NCI-H2196 (cell line): ENCODE results near the gene PIK3AP1.
"Not testable (repeated sequence)": the region's sequence is repeated elsewhere in the genome, so short reads cannot be mapped to it uniquely, and the experiment has no call there.

ENCODE experiments used
- DNase-seq: peaks from one replicate; lab custom pipeline; 2025; ENCODE audit not compliant: unreplicated experiment; lab: John Stamatoyannopoulos, UW

Gene PIK3AP1, protein sequence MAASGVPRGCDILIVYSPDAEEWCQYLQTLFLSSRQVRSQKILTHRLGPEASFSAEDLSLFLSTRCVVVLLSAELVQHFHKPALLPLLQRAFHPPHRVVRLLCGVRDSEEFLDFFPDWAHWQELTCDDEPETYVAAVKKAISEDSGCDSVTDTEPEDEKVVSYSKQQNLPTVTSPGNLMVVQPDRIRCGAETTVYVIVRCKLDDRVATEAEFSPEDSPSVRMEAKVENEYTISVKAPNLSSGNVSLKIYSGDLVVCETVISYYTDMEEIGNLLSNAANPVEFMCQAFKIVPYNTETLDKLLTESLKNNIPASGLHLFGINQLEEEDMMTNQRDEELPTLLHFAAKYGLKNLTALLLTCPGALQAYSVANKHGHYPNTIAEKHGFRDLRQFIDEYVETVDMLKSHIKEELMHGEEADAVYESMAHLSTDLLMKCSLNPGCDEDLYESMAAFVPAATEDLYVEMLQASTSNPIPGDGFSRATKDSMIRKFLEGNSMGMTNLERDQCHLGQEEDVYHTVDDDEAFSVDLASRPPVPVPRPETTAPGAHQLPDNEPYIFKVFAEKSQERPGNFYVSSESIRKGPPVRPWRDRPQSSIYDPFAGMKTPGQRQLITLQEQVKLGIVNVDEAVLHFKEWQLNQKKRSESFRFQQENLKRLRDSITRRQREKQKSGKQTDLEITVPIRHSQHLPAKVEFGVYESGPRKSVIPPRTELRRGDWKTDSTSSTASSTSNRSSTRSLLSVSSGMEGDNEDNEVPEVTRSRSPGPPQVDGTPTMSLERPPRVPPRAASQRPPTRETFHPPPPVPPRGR

GRCh38 chr10:96720422-96721206 is at the start of gene PIK3AP1:
Gene PIK3AP1 (minus strand): TSS chr10:96720514. CDS start chr10:96720394, 120 bp downstream.
- peak; percentile 36 for DNase-seq

DNA sequence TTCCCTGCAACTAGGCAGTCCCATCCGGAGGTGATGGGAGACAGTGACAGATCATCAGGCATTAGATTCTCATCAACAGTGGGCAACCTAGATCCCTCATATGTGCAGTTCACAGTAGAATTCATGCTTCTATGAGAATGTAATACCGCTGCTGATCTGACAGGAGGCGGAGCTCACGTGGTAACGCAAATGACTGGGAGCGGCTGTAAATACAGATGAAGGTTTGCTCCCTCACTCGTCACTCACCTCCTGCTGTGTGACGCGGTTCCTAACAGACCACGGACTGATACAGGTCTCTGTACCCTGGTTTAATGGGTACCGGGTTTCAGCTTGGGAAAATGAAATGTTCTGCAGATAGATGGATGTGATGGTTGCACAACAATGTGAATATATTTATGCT is 47.8 kb upstream of the PIK3AP1 start:
- no peak for DNase-seq

DNA sequence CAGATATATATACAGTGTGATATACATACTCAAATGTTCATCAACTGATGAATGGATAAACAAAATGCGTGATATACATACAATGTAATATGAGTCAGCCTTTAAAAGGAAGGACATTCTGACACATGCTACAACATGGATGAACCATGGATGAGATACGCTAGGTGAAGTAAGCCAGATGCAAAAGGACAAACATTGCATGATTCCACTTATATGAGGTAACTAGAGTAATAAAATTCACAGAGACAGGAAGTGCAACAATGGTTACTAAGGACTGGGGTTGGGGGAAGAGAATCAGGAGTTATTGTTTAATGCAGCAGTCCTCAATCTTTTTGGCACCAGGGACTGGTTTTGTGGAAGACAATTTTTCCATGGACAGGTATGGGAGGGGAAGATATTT is 47.3 kb upstream of the PIK3AP1 start:
- no peak for DNase-seq

GRCh38 chr10:96765406-96766240 is 45.3 kb upstream of the PIK3AP1 start:
- peak; percentile 5 for DNase-seq

- DNase-seq = no peak
Measured at GRCh38 chr10:96764425-96765060, 44.2 kb upstream of the PIK3AP1 start.

GRCh38 chr10:96758423-96758822 is 38.1 kb upstream of the PIK3AP1 start:
- no peak for DNase-seq

DNA sequence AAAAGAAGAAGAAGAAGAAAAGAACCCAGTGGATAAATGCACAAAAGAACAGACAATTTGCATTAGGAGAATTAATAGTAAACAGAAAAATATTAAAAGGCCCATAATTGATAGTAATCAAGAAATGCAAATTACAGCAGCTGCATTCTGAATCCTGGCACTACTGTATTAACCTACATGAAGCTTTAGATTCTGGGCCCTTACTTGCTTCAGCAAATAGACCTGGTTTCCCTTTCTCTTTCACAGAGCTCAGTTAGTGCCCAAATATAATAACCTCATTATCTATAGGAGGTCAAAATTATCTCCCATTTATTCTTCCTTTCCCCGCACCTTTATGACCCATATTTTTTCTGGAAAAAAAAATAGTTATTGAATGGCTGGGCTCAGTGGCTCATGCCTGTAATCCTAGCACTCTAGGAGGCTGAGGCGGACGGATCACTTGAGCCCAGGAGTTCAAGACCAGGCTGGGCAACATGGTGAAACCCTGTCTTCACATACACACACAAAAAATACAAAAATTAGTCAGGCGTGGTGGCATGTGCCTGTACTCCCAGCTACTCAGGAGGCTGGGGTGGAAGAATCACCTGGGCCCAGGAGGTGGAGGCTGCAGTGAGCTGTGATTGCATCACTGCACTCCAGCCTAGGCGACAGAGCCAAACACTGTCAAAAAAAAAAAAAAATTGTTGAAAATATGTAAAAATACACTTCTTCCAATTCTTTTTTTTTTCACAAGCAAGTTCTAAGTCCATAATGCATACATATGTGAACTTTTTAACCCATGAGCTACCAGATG is 36.0 kb upstream of the PIK3AP1 start:
- DNase-seq = no peak

GRCh38 chr10:96753956-96754355 is 33.6 kb upstream of the PIK3AP1 start:
- no peak for DNase-seq

- no peak for DNase-seq
Measured at GRCh38 chr10:96752375-96752774, 32.1 kb upstream of the PIK3AP1 start.

- not testable (repeated sequence) for DNase-seq
Measured at GRCh38 chr10:96750316-96750715, 30.0 kb upstream of the PIK3AP1 start.

DNA sequence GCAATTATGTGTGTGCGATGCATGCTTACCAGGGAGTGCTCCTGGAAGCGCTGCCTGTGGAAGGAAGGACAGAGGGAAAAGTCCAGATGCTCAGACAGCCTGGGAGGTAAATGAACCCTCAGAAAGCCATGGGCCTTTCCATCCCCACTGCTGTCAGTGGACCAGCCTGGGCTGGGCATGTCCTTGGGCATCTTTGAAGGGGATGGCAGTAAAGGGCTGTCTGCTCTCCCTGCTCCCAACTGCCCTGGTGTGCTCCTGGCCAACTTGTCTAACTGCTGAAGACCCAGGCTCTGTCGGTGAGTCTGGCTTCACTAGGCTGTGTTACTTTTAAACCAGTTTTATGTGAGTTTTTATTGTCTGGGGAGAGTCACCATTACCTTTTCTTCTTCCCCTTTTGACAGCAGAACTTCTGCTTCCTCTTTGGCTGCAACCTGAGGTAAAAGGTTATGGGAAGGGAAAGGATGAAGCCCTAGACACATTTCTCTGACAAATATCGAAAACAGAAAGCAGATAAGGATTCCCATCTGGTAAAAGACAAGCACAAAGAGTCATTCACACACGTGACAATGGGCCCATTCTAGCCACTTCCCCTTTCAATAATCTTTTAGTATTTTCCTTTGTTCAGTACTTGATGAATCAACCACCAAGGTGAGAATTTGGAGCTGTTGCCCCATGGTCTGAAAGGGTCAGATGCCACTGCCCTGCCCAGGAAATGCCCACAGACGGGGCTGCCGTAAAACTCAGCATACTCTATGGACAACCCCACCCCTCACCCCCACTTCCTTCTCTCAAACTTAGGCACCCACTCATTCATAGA is 27.6 kb upstream of the PIK3AP1 start:
- DNase-seq = no peak

DNA sequence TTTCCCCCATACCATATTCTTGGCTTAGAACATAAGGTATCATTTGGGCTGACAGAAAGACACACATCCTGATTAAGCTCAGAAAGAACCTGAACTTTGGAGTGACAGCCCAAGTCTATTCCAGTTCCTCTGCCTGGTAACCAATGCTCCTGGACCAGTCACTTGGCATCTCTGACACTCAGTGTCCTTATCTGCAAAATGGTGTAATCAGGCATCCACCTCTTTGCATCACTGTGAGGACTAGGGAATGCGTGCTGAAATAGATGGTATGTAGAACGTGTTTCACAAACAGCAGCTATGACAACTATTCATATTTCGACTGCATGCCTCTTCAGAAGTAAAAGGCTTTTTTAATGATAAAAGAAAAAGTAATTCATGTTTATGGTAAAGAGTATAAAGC is 26.2 kb upstream of the PIK3AP1 start:
- DNase-seq = no peak

- no peak for DNase-seq
Measured at GRCh38 chr10:96745950-96746349, 25.6 kb upstream of the PIK3AP1 start.

DNA sequence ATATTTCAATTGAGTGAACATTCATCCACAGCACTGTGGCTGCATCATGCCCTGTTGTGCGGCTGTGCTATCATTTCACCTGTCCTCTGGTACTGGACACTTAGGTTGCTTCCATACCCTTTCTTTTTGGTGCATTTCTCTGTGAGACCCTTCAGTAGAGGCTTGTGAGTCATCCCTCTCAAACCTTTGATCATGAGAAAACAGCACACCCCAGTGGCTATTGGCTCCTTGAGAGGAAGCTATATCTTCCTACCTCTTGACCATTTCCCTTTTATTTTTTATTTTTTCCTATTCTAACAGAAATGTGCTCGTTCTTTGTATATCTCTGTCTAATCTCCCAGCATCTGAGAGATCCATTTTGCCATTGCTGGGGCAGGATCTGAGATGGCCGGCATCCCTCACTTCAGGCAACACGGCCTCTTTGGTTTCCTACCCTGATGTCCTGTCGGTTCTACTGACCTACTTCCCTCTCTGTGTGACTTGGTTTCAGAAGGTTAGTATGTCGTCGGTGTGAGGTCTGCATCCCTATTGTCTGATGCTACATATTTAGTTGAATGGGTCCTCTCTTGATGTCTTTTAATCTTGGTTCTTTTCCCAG is 23.8 kb upstream of the PIK3AP1 start:
- no peak for DNase-seq

- DNase-seq = not testable (repeated sequence)
Measured at GRCh38 chr10:96741557-96741956, 21.2 kb upstream of the PIK3AP1 start.

- DNase-seq = no peak
Measured at GRCh38 chr10:96740579-96741281, 20.4 kb upstream of the PIK3AP1 start.

- DNase-seq = no peak
Measured at GRCh38 chr10:96740141-96740540, 19.8 kb upstream of the PIK3AP1 start.
